IPS-15b (cell line): Measurements from ENCODE around the gene CLHC1.
A peak's percentile ranks its signal among the peaks of the same experiment; 100 is the strongest.
"Not testable (repeated sequence)": the region's sequence is repeated elsewhere in the genome, so short reads cannot be mapped to it uniquely, and the experiment has no call there.

Experiments
- H3K27me3 ChIP-seq: one replicate; pipeline ENCODE4 v1.6.1; 2013; ENCODE audit warnings: low read length; ENCODE audit not compliant: control insufficient read depth, insufficient read depth
- H3K36me3 ChIP-seq: one replicate; pipeline ENCODE4 v1.6.1; 2013; ENCODE audit warnings: low read length; ENCODE audit not compliant: control insufficient read depth, insufficient read depth
- H3K4me1 ChIP-seq: one replicate; pipeline ENCODE4 v1.6.1; 2013; ENCODE audit warnings: mild to moderate bottlenecking, low read length; ENCODE audit not compliant: control insufficient read depth, insufficient read depth
- H3K4me3 ChIP-seq: one replicate; pipeline ENCODE4 v1.5.1; 2013; ENCODE audit warnings: low read depth, low read length
- H3K9ac ChIP-seq: one replicate; pipeline ENCODE4 v1.6.1; 2013; ENCODE audit warnings: low read depth, mild to moderate bottlenecking, low read length
- H3K9me3 ChIP-seq: one replicate; pipeline ENCODE4 v1.6.1; 2013; ENCODE audit warnings: mild to moderate bottlenecking, low read length; ENCODE audit not compliant: control insufficient read depth, insufficient read depth

Gene CLHC1

GRCh38 chr2:55134316-55134706 lies 97.8 kb downstream of the CLHC1 start:
- H3K9me3 ChIP-seq, result no peaks in the 10 kb centered on the region
- peak overlapping the region; percentile 27 for H3K4me3 ChIP-seq
- H3K4me1 ChIP-seq, result peaks cover 26% of the 10 kb centered on the region
- no peaks in the 10 kb centered on the region for H3K27me3 ChIP-seq
- H3K9ac ChIP-seq, result peak overlapping the region; percentile 26
- H3K36me3 ChIP-seq, result no peaks in the 10 kb centered on the region

- Histone ChIP-seq H3K4me1 (peaks cover 26% of the 10 kb centered on the region), H3K9me3 (no peaks in the 10 kb centered on the region), H3K9ac (no peak overlapping the region), H3K36me3 (no peaks in the 10 kb centered on the region), H3K27me3 (no peaks in the 10 kb centered on the region), H3K4me3 (peak overlapping the region; percentile 27)
These were observed 98.4 kb downstream of the CLHC1 start for GRCh38 chr2:55133467-55134315.

- no peaks in the 10 kb centered on the region for H3K27me3 ChIP-seq
- no peak overlapping the region for H3K9ac ChIP-seq
- no peak overlapping the region for H3K4me3 ChIP-seq
- H3K4me1 ChIP-seq, result peaks cover 16% of the 10 kb centered on the region
- H3K9me3 ChIP-seq, result no peaks in the 10 kb centered on the region
- no peaks in the 10 kb centered on the region for H3K36me3 ChIP-seq
These were observed 101.2 kb downstream of the CLHC1 start for GRCh38 chr2:55130849-55131248.

GRCh38 chr2:55126643-55127042 lies 105.5 kb downstream of the CLHC1 start:
- not testable (repeated sequence) for H3K36me3 ChIP-seq, H3K4me3 ChIP-seq, H3K27me3 ChIP-seq

More at GRCh38 chr2:55126643-55127042, 105.5 kb downstream of the CLHC1 start:
- H3K9ac ChIP-seq, H3K4me1 ChIP-seq, H3K9me3 ChIP-seq: not testable (repeated sequence)
